Inflammatory macrophage treated with lipopolysaccharide for 1 hour (primary cell): ENCODE measurements around the gene FKBP15.
"Not testable (repeated sequence)": the region's sequence is repeated elsewhere in the genome, so short reads cannot be mapped to it uniquely, and the experiment has no call there.

ENCODE experiments used
- DNase-seq, 2 donors: peaks; one replicate each; pipeline ENCODE4 v3.0.0-alpha.2; 2020 to 2022

FKBP15 gene

GRCh38 chr9:113148781-113149510, 72.1 kb downstream of the FKBP15 start:
- peak; percentile 67 to 77 for DNase-seq

DNA sequence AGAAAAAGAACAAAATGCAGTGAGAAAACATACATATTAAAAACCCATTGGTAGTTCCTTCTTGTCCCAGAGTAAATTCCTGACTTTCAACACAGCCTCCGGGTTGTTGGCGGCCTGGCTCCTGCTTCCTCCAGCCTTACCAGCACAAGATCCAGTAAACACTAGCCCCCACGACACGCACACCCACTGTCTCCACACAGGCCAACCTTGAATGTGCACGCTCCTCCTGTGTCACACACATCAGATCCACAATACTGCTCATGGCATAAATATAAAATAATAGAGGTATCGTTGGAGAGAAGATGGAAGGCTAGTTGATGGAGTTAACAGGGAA, 72.7 kb downstream of the FKBP15 start:
- peak; percentile 35 to 65 for DNase-seq

GRCh38 chr9:113143432-113144227, 77.4 kb downstream of the FKBP15 start:
- DNase-seq: no peak

DNA sequence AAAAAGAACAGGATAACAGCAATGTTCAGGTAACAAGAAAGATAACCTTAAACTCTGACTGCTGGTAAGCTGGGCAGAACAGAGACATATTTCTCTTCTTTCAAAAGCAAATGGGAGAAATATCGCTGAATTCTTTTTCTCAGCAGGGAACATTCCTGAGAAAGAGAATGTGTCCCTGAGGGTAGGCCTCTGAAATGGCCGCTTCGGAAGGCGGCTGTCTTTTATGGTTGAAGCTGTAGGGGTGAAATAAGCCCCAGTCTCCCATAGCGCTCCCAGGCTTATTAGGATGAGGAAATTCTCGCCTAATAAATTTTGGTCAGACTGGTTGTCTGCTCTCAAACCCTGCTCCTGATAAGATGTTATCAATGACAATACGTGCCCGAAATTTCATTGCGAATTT, 80.2 kb downstream of the FKBP15 start:
- DNase-seq: not testable (repeated sequence)

GRCh38 chr9:113139953-113140352, 81.1 kb downstream of the FKBP15 start:
- DNase-seq: no peak

- no peak for DNase-seq
These were observed 81.8 kb downstream of the FKBP15 start for GRCh38 chr9:113139225-113139829.

GRCh38 chr9:113138760-113139159, 82.3 kb downstream of the FKBP15 start:
- DNase-seq: no peak

DNA sequence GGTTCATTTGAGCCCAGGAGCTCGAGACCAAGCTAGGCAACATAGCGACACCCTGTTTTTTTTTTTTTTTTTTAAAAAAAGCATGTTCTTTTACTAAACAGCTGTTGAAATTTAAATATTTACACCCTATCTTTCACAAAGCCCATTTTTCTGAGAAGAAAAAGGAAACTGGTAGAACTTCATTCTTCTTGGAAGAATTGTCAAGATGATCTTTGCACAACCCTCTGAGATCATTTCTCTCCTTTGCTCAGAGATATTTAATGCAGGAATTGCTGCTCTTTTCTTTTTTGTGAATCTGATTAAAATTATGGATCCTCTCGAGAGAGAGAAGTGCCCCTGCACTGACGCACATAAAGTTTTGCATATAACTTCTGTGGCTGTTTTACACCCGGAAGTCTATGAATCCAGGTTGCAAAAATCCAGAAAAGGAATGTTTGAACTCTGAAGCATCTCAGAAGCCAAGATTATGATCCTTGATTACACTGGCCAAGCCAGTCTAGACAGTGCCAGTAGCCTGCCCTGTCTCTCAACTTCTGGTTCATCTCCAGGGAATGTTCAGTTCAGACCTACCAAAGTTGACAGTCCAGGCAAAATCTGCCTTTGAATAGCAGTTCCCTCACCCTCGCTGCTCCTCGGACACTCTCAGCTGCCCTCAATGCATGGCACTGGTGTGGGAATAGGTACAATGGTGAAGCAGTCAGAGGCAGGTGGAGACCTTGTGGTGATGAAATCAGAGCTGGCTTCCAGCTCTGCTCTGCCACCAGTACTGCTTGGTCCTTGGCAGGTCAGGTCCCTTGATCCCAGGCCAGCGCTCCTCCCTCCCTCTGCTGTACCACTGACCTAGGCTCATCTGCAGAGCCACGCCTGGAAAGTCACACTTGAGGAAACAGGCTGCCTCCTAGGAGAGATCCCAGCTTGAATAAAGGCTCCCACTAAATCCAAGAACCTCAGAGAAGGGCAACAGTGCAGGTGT, 83.6 kb downstream of the FKBP15 start:
- DNase-seq: no peak

GRCh38 chr9:113131689-113132151, 89.4 kb downstream of the FKBP15 start:
- DNase-seq: no peak

- DNase-seq: peak in 1 of 2 donors; percentile 63
These were observed 91.2 kb downstream of the FKBP15 start for GRCh38 chr9:113129884-113130283.

GRCh38 chr9:113129466-113129865, 91.6 kb downstream of the FKBP15 start:
- no peak for DNase-seq

GRCh38 chr9:113125386-113126035, 95.6 kb downstream of the FKBP15 start:
- peak; percentile 61 to 89 for DNase-seq

DNA sequence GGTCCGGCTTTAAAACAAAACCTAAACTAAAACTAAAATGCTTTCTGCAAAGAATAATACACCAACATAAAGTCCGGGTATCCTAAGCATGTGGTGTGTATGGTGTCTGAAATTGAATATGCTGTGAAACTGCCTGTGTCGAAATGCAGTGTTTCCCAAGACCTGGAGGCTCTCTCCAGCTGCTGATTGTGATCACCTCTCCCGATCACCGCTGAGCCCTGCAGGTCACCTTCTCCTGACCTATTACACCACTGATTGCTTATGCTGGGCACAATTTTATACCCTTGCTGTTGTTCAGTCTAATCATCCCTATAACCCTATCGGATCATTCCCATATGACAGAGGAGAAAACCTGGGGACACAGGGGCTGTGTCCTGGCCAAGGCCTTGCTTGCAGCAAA, 102.2 kb downstream of the FKBP15 start:
- not testable (repeated sequence) for DNase-seq
